ENCODE measurements around the gene LYZL1. TPM values are rescaled to one million over a fixed set of nuclear protein-coding genes. Genes with fewer than 3 reads are reported as not detected.

Gene LYZL1
- total RNA-seq, 1 experiment from 2014 or later: not detected

DNA sequence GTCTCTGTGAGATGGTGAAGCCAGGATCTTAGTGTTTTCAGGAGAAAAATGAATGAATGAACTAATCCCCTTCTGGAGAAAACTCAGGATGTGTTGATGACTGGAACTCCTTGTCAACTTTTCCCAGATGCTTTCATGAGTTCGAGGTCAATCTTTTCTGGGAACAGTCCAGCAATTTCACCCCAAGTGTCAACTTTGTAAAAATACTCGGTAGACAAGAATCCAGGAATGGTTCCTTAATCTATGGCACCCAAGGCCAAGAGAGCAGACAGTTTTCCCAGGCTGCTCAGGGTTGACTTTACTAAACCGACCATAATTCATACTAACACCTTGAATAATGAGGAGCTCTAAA is 31.1 kb upstream of the LYZL1 start:
- no peak for DNase-seq
- Histone ChIP-seq H3K79me2 (ENCODE audit: low read depth) (no peaks in the 10 kb centered on the region), H4K20me1 (ENCODE audit: insufficient read depth) (no peaks in the 10 kb centered on the region), H3K4me2 (peak overlapping the region; percentile 71), H3K9me2 (ENCODE audit: insufficient read depth) (no peaks in the 10 kb centered on the region), H3K4me1 (replicated peaks; ENCODE audit: insufficient read depth) (peaks cover 48% of the 10 kb centered on the region), H2AFZ (no peak overlapping the region; the same call in 1 of the 2 replicates), H3K36me3 (ENCODE audit: low read depth) (no peaks in the 10 kb centered on the region), H3F3A (ENCODE audit: insufficient read depth, low read depth) (peaks cover 17% of the 10 kb centered on the region; the same call in 1 of the 2 replicates), H3K27me3 (ENCODE audit: insufficient read depth, low read depth) (no peaks in the 10 kb centered on the region), H3K4me3 (no peak overlapping the region), H3K27ac (peak overlapping the region; percentile 65), H3K9me3 (ENCODE audit: insufficient read depth, low read depth) (no peaks in the 10 kb centered on the region)
- no TSS peak for BruUV-seq (replicated peaks)
- TF ChIP-seq EZH2 (IDR thresholded peaks at IDR 0.05; ENCODE audit: low read depth): no peak
- TF ChIP-seq, protein P1, sequence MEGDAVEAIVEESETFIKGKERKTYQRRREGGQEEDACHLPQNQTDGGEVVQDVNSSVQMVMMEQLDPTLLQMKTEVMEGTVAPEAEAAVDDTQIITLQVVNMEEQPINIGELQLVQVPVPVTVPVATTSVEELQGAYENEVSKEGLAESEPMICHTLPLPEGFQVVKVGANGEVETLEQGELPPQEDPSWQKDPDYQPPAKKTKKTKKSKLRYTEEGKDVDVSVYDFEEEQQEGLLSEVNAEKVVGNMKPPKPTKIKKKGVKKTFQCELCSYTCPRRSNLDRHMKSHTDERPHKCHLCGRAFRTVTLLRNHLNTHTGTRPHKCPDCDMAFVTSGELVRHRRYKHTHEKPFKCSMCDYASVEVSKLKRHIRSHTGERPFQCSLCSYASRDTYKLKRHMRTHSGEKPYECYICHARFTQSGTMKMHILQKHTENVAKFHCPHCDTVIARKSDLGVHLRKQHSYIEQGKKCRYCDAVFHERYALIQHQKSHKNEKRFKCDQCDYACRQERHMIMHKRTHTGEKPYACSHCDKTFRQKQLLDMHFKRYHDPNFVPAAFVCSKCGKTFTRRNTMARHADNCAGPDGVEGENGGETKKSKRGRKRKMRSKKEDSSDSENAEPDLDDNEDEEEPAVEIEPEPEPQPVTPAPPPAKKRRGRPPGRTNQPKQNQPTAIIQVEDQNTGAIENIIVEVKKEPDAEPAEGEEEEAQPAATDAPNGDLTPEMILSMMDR (conservative IDR thresholded peaks at IDR 0.05): no peak
- CTCF ChIA-PET: no interaction called here
- POLR2A ChIA-PET (ENCODE audit: unreplicated experiment): no interaction called here
- intact Hi-C loops (cut with micrococcal nuclease; ENCODE audit: unreplicated experiment): loop anchor here (5.0 kb wide), 1 partner anchor 95 kb away; no protein-coding TSS in a partner anchor

- POLR2A ChIA-PET (ENCODE audit: unreplicated experiment): no interaction called here
- H2AFZ ChIP-seq: no peak overlapping the region
- no peaks in the 10 kb centered on the region for H3K9me3 ChIP-seq (ENCODE audit: insufficient read depth, low read depth)
- no peaks in the 10 kb centered on the region for H3K9me2 ChIP-seq (ENCODE audit: insufficient read depth)
- intact Hi-C loops (cut with micrococcal nuclease; ENCODE audit: unreplicated experiment): loop anchor here (5.0 kb wide), 1 partner anchor 97 kb away; no protein-coding TSS in a partner anchor
- no peak overlapping the region for H3K4me3 ChIP-seq
- DNase-seq: no peak
- CTCF ChIA-PET: interaction anchor here (0.7 kb wide), 1 partner anchor 27 kb away, joined by 3 read pairs; no protein-coding TSS in a partner anchor
- H4K20me1 ChIP-seq (ENCODE audit: insufficient read depth): no peaks in the 10 kb centered on the region
- peaks cover 35% of the 10 kb centered on the region for H3K4me1 ChIP-seq (replicated peaks; ENCODE audit: insufficient read depth)
- H3K79me2 ChIP-seq (ENCODE audit: low read depth): no peaks in the 10 kb centered on the region
- no TSS peak for BruUV-seq (replicated peaks)
- TF ChIP-seq, protein P1 (conservative IDR thresholded peaks at IDR 0.05): no peak
- TF ChIP-seq EZH2 (IDR thresholded peaks at IDR 0.05; ENCODE audit: low read depth): no peak
- no peak overlapping the region for H3K4me2 ChIP-seq
- no peak overlapping the region for H3K27ac ChIP-seq
- H3K27me3 ChIP-seq (ENCODE audit: insufficient read depth, low read depth): no peaks in the 10 kb centered on the region
- no peaks in the 10 kb centered on the region for H3K36me3 ChIP-seq (ENCODE audit: low read depth)
- peaks cover 17% of the 10 kb centered on the region; the same call in 1 of the 2 replicates for H3F3A ChIP-seq (ENCODE audit: insufficient read depth, low read depth)
Measured at GRCh38 chr10:29259498-29259897, 29.4 kb upstream of the LYZL1 start.

DNA sequence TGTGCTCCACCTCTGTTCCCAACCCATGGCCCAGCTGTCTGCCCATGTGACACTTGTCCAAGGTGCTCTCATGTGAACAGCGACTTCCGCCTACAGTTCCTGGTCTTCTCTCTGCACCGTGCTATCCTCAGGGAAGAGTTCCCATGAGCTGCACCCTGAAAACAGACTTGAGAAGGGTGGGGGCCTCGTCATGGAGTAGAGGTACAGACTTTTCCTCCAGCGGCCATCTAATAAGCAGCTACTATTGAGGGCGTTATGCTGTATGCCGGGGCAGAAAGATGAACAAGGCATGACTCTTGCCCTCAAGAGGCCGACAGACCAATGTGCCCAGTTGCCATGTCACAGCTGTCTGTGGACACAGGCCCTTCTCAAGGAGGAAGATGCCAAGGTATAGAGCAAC is 25.4 kb upstream of the LYZL1 start:
- Histone ChIP-seq H3K4me2 (no peak overlapping the region), H4K20me1 (ENCODE audit: insufficient read depth) (no peaks in the 10 kb centered on the region), H3K4me1 (replicated peaks; ENCODE audit: insufficient read depth) (no peaks in the 10 kb centered on the region), H3K79me2 (ENCODE audit: low read depth) (no peaks in the 10 kb centered on the region), H3K36me3 (ENCODE audit: low read depth) (no peaks in the 10 kb centered on the region), H3F3A (ENCODE audit: insufficient read depth, low read depth) (no peaks in the 10 kb centered on the region), H2AFZ (no peak overlapping the region), H3K9me2 (ENCODE audit: insufficient read depth) (no peaks in the 10 kb centered on the region), H3K9me3 (ENCODE audit: insufficient read depth, low read depth) (no peaks in the 10 kb centered on the region), H3K4me3 (no peak overlapping the region), H3K27me3 (ENCODE audit: insufficient read depth, low read depth) (no peaks in the 10 kb centered on the region), H3K27ac (no peak overlapping the region)
- no TSS peak for BruUV-seq (replicated peaks)
- no peak for DNase-seq
- ChIA-PET POLR2A (ENCODE audit: unreplicated experiment) (no interaction called here), CTCF (no interaction called here)
- TF ChIP-seq EZH2 (IDR thresholded peaks at IDR 0.05; ENCODE audit: low read depth): no peak
- TF ChIP-seq, protein P1 (conservative IDR thresholded peaks at IDR 0.05): no peak
- intact Hi-C loops (cut with micrococcal nuclease; ENCODE audit: unreplicated experiment): no loop called here
